DMS53 treated with DMSO at 0.1 percent for 48 hours (cell line): ENCODE results near the gene ZNF716.
"Not testable (repeated sequence)": the region's sequence is repeated elsewhere in the genome, so short reads cannot be mapped to it uniquely, and the experiment has no call there.

Experiments used
- DNase-seq: peaks from one replicate; lab custom pipeline; 2025; ENCODE audit not compliant: unreplicated experiment; lab: John Stamatoyannopoulos, UW

The ZNF716 gene

GRCh38 chr7:57449904-57450303 lies at the start of gene ZNF716:
TSS of gene ZNF716 (plus strand) at chr7:57450177. CDS start at chr7:57450289, 112 bp downstream.
- DNase-seq = no peak

GRCh38 chr7:57400531-57401155 lies 49.3 kb upstream of the ZNF716 start:
- DNase-seq = no peak

- not testable (repeated sequence) for DNase-seq
Observed at GRCh38 chr7:57403051-57403450, 46.9 kb upstream of the ZNF716 start.

GRCh38 chr7:57403601-57404342 lies 46.2 kb upstream of the ZNF716 start:
- DNase-seq = no peak

- DNase-seq = no peak
Observed at GRCh38 chr7:57404343-57404966, 45.5 kb upstream of the ZNF716 start.

GRCh38 chr7:57404967-57405421 lies 45.0 kb upstream of the ZNF716 start:
- DNase-seq = no peak

- DNase-seq = no peak
Observed at GRCh38 chr7:57407125-57407524, 42.9 kb upstream of the ZNF716 start.

GRCh38 chr7:57412168-57412567 lies 37.8 kb upstream of the ZNF716 start:
- no peak for DNase-seq

- no peak for DNase-seq
Observed at GRCh38 chr7:57412618-57413017, 37.4 kb upstream of the ZNF716 start.

GRCh38 chr7:57413529-57414398 lies 36.2 kb upstream of the ZNF716 start:
- no peak for DNase-seq

- DNase-seq = no peak
Observed at GRCh38 chr7:57414415-57414814, 35.6 kb upstream of the ZNF716 start.

- DNase-seq = no peak
Observed at GRCh38 chr7:57414852-57415251, 35.1 kb upstream of the ZNF716 start.

GRCh38 chr7:57415326-57415725 lies 34.7 kb upstream of the ZNF716 start:
- DNase-seq = no peak

- DNase-seq = no peak
Observed at GRCh38 chr7:57415730-57416129, 34.2 kb upstream of the ZNF716 start.

GRCh38 chr7:57416601-57417358 lies 33.2 kb upstream of the ZNF716 start:
- DNase-seq = no peak

- DNase-seq = no peak
Observed at GRCh38 chr7:57417736-57418135, 32.2 kb upstream of the ZNF716 start.

GRCh38 chr7:57423768-57424167 lies 26.2 kb upstream of the ZNF716 start:
- no peak for DNase-seq

GRCh38 chr7:57424515-57425238 lies 25.3 kb upstream of the ZNF716 start:
- DNase-seq = no peak

GRCh38 chr7:57425239-57425944 lies 24.6 kb upstream of the ZNF716 start:
- no peak for DNase-seq
